Activated CD8-positive, alpha-beta T cell treated with anti-CD3 and anti-CD28 coated beads, Interleukin-2, amount 10 ng/mL, durations not matched to agents 7 days and 5 days (primary cell): Measurements from ENCODE around the gene TNXB. TPM values are rescaled to one million over a fixed set of nuclear protein-coding genes. Genes with fewer than 3 reads are reported as not detected.
"Not testable (repeated sequence)": the region's sequence is repeated elsewhere in the genome, so short reads cannot be mapped to it uniquely, and the experiment has no call there.

Experiments
- ATAC-seq: fragments of 150-1000 bp; cut with Tn5 transposase; one replicate; pipeline ENCODE4 v1.10.0; 2021; ENCODE audit warnings: moderate library complexity
- CTCF ChIA-PET: fragments of 350-600 bp; sonication (Branson Sonifier 250); formaldehyde crosslinking; loops from one replicate; lab custom pipeline; 2021; ENCODE audit warnings: antibody characterized with exemption; lab: Charles Lee
- POLR2A ChIA-PET: fragments of 350-600 bp; sonication (Branson Sonifier 250); formaldehyde crosslinking; loops from one replicate; lab custom pipeline; 2021; ENCODE audit warnings: antibody characterized with exemption; lab: Charles Lee
- DNase-seq: peaks from one replicate; pipeline ENCODE4 v3.0.0-alpha.2; 2020
- H3K27ac Mint-ChIP-seq: one replicate; pipeline ENCODE4 v1.8.0; 2021; ENCODE audit warnings: mild to moderate bottlenecking, mixed read lengths
- H3K27me3 Mint-ChIP-seq: one replicate; pipeline ENCODE4 v1.8.0; 2021; ENCODE audit warnings: low read depth, mixed read lengths
- H3K36me3 Mint-ChIP-seq: one replicate; pipeline ENCODE4 v1.8.0; 2021; ENCODE audit warnings: low read depth, mixed read lengths
- H3K4me1 Mint-ChIP-seq: one replicate; pipeline ENCODE4 v1.8.0; 2021; ENCODE audit warnings: low read depth, mixed read lengths
- H3K4me3 Mint-ChIP-seq: one replicate; pipeline ENCODE4 v1.8.0; 2021; ENCODE audit warnings: mild to moderate bottlenecking, mixed read lengths
- H3K9me3 Mint-ChIP-seq: one replicate; pipeline ENCODE4 v1.8.0; 2022; ENCODE audit warnings: mixed read lengths; ENCODE audit not compliant: insufficient read depth
- total RNA-seq, 2 experiments: library from RNA; stranded (reverse); gene quantifications; one replicate each; pipeline ENCODE4 v1.2.3, GENCODE V29; 2021

Gene TNXB
- total RNA-seq, 2 experiments from 2014 or later = 3.4 to 4.8 TPM

GRCh38 chr6:32049736-32050135, 59.4 kb downstream of the TNXB start:
- H3K4me1 Mint-ChIP-seq, ATAC-seq, POLR2A ChIA-PET, H3K4me3 Mint-ChIP-seq, DNase-seq, H3K27ac Mint-ChIP-seq, H3K27me3 Mint-ChIP-seq, H3K36me3 Mint-ChIP-seq, CTCF ChIA-PET, H3K9me3 Mint-ChIP-seq: not testable (repeated sequence)

GRCh38 chr6:32049149-32049548, 60.0 kb downstream of the TNXB start:
- H3K27me3 Mint-ChIP-seq, H3K4me1 Mint-ChIP-seq, H3K36me3 Mint-ChIP-seq, H3K4me3 Mint-ChIP-seq, H3K27ac Mint-ChIP-seq, DNase-seq, ATAC-seq, H3K9me3 Mint-ChIP-seq, POLR2A ChIA-PET: not testable (repeated sequence)
- CTCF ChIA-PET = interaction anchor here (0.9 kb wide), 1 partner anchor 15 kb away, joined by 4 read pairs; no protein-coding TSS in a partner anchor

GRCh38 chr6:32047855-32048766, 61.0 kb downstream of the TNXB start:
- DNase-seq = peak; percentile 74
- H3K27me3 Mint-ChIP-seq = no peaks in the 10 kb centered on the region
- POLR2A ChIA-PET = no interaction called here

GRCh38 chr6:32047539-32047854, 61.6 kb downstream of the TNXB start:
- no peak overlapping the region for H3K4me3 Mint-ChIP-seq
- POLR2A ChIA-PET = no interaction called here
- no peak overlapping the region for H3K27ac Mint-ChIP-seq
- no peaks in the 10 kb centered on the region for H3K36me3 Mint-ChIP-seq
- peaks cover 2% of the 10 kb centered on the region for H3K4me1 Mint-ChIP-seq
- CTCF ChIA-PET = interaction anchor here (1.0 to 1.7 kb wide), 2 partner anchors 16 to 34 kb away, joined by 3 to 6 read pairs; no protein-coding TSS in a partner anchor
- H3K9me3 Mint-ChIP-seq = no peaks in the 10 kb centered on the region
- ATAC-seq (no peak), DNase-seq (no peak)
- H3K27me3 Mint-ChIP-seq = no peaks in the 10 kb centered on the region

More at GRCh38 chr6:32047855-32048766, 61.0 kb downstream of the TNXB start:
- H3K27ac Mint-ChIP-seq = no peak overlapping the region
- peaks cover 2% of the 10 kb centered on the region for H3K4me1 Mint-ChIP-seq
- peak; percentile 80 for ATAC-seq
- H3K9me3 Mint-ChIP-seq = no peaks in the 10 kb centered on the region
- CTCF ChIA-PET = interaction anchor here (0.9 to 1.7 kb wide), 3 partner anchors 15 to 33 kb away, joined by 3 to 6 read pairs (median 4); no protein-coding TSS in a partner anchor
- H3K4me3 Mint-ChIP-seq = no peak overlapping the region
- H3K36me3 Mint-ChIP-seq = no peaks in the 10 kb centered on the region

- no peak overlapping the region for H3K27ac Mint-ChIP-seq
- H3K4me1 Mint-ChIP-seq = peaks cover 2% of the 10 kb centered on the region
- no peaks in the 10 kb centered on the region for H3K36me3 Mint-ChIP-seq
- no peaks in the 10 kb centered on the region for H3K9me3 Mint-ChIP-seq
- ChIA-PET POLR2A (no interaction called here), CTCF (interaction anchor here (1.7 kb wide), 1 partner anchor 16 kb away, joined by 6 read pairs; no protein-coding TSS in a partner anchor)
- no peak overlapping the region for H3K4me3 Mint-ChIP-seq
- ATAC-seq (no peak), DNase-seq (no peak)
- no peaks in the 10 kb centered on the region for H3K27me3 Mint-ChIP-seq
These were observed 62.1 kb downstream of the TNXB start for GRCh38 chr6:32047084-32047478.

GRCh38 chr6:32046450-32047083, 62.6 kb downstream of the TNXB start:
- H3K4me3 Mint-ChIP-seq = no peak overlapping the region
- no peak for DNase-seq
- no peaks in the 10 kb centered on the region for H3K36me3 Mint-ChIP-seq
- peaks cover 2% of the 10 kb centered on the region for H3K4me1 Mint-ChIP-seq
- CTCF ChIA-PET = interaction anchor here (1.7 kb wide), 1 partner anchor 17 kb away, joined by 6 read pairs; no protein-coding TSS in a partner anchor
- POLR2A ChIA-PET = no interaction called here
- no peak for ATAC-seq
- no peak overlapping the region for H3K27ac Mint-ChIP-seq
- H3K9me3 Mint-ChIP-seq = no peaks in the 10 kb centered on the region
- no peaks in the 10 kb centered on the region for H3K27me3 Mint-ChIP-seq

GRCh38 chr6:32045811-32046449, 63.2 kb downstream of the TNXB start:
- ChIA-PET POLR2A (no interaction called here), CTCF (no interaction called here)
- ATAC-seq (no peak), DNase-seq (no peak)
- H3K36me3 Mint-ChIP-seq = no peaks in the 10 kb centered on the region
- no peaks in the 10 kb centered on the region for H3K27me3 Mint-ChIP-seq
- H3K27ac Mint-ChIP-seq = no peak overlapping the region
- H3K4me3 Mint-ChIP-seq = no peak overlapping the region
- peaks cover 2% of the 10 kb centered on the region for H3K4me1 Mint-ChIP-seq
- H3K9me3 Mint-ChIP-seq = no peaks in the 10 kb centered on the region

GRCh38 chr6:32044916-32045315, 64.2 kb downstream of the TNXB start:
- H3K4me3 Mint-ChIP-seq, H3K36me3 Mint-ChIP-seq, H3K27me3 Mint-ChIP-seq, CTCF ChIA-PET, POLR2A ChIA-PET, H3K4me1 Mint-ChIP-seq, H3K27ac Mint-ChIP-seq, DNase-seq, H3K9me3 Mint-ChIP-seq, ATAC-seq: not testable (repeated sequence)

- CTCF ChIA-PET, H3K27me3 Mint-ChIP-seq, POLR2A ChIA-PET, H3K4me3 Mint-ChIP-seq, H3K9me3 Mint-ChIP-seq, H3K4me1 Mint-ChIP-seq, DNase-seq, H3K27ac Mint-ChIP-seq, H3K36me3 Mint-ChIP-seq, ATAC-seq: not testable (repeated sequence)
These were observed 65.4 kb downstream of the TNXB start for GRCh38 chr6:32043589-32044380.

GRCh38 chr6:32042276-32042675, 66.9 kb downstream of the TNXB start:
- CTCF ChIA-PET, DNase-seq, H3K36me3 Mint-ChIP-seq: not testable (repeated sequence)

GRCh38 chr6:32041385-32041784, 67.8 kb downstream of the TNXB start:
- POLR2A ChIA-PET, ATAC-seq, CTCF ChIA-PET, H3K36me3 Mint-ChIP-seq, H3K4me3 Mint-ChIP-seq, H3K9me3 Mint-ChIP-seq, H3K4me1 Mint-ChIP-seq, H3K27ac Mint-ChIP-seq, H3K27me3 Mint-ChIP-seq, DNase-seq: not testable (repeated sequence)

More at GRCh38 chr6:32042276-32042675, 66.9 kb downstream of the TNXB start:
- H3K4me3 Mint-ChIP-seq, H3K27ac Mint-ChIP-seq, H3K4me1 Mint-ChIP-seq, H3K9me3 Mint-ChIP-seq, H3K27me3 Mint-ChIP-seq, ATAC-seq, POLR2A ChIA-PET: not testable (repeated sequence)
